HG02885 (cell line): ENCODE data around the gene ARFGAP3.

ENCODE experiments used
- ATAC-seq: cut with Tn5 transposase; IDR thresholded peaks from one replicate; pipeline ENCODE4 v1.9.1; 2021; ENCODE audit warnings: mild to moderate bottlenecking; ENCODE audit not compliant: unreplicated experiment, poor library complexity

The ARFGAP3 gene

GRCh38 chr22:42865536-42865935 lies 8.5 kb upstream of the ARFGAP3 start:
- ATAC-seq: no peak

DNA sequence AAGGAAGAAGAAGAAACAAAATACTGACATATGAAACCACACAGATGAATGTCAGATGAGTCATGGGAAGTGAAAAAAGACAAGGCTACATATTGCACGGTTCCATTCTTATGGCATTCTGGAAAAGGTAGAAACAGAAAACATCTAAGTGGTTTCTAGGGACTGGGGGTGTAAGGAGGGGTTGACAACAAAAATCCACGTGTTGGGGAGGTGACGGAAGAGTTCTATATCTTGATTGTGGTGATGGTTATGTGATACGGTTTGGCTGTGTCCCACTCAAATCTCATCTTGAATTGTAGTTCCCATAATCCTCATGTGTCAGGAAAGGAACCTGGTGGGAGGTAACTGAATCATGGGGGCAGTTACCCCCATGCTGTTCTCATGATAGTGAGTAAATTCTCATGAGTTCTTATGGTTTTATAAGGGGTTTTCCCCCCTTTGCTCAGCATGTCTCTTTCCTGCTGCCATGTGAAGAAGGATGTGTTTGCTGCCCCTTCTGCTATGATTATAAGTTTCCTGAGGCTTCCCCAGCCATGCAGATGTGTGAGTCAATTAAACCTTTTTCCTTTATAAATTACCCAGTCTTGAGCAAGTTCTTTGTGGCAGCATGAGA lies 6.4 kb upstream of the ARFGAP3 start:
- ATAC-seq: no peak

DNA sequence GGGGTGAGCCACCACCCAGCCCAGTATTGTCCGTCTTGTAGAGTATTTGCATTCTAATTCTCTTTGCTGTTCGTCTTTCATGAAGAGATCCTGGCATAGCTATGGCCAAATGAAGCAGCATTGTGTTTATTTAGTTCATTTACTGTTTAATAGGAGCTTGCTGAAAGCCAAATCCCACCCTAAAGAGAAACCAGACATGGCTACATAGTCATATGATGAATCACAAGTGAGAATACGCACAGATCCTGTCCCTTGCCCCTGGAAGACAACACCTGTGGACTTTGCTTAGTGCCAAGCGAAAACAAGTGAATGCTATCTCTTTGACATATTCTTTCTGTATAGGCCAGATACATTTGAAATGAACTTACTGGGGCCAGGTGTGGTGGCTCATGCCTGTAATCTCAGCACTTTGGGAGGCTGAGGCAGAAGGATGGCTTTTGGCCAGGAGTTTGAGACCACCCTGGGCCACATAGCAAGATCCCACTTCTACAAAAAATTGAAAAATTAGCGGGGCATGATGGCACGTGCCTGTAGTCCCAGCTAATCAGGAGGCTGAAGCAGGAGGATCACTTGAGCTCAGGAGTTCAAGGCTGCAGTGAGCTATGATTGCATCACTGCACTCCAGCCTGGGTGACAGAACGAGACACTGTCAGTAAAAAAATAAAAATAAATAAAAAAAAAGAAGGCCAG lies 5.1 kb upstream of the ARFGAP3 start:
- ATAC-seq: no peak

GRCh38 chr22:42860968-42861367 lies 3.9 kb upstream of the ARFGAP3 start:
- no peak for ATAC-seq

- ATAC-seq: no peak
These were observed 890 bp upstream of the ARFGAP3 start for GRCh38 chr22:42857845-42858481.

DNA sequence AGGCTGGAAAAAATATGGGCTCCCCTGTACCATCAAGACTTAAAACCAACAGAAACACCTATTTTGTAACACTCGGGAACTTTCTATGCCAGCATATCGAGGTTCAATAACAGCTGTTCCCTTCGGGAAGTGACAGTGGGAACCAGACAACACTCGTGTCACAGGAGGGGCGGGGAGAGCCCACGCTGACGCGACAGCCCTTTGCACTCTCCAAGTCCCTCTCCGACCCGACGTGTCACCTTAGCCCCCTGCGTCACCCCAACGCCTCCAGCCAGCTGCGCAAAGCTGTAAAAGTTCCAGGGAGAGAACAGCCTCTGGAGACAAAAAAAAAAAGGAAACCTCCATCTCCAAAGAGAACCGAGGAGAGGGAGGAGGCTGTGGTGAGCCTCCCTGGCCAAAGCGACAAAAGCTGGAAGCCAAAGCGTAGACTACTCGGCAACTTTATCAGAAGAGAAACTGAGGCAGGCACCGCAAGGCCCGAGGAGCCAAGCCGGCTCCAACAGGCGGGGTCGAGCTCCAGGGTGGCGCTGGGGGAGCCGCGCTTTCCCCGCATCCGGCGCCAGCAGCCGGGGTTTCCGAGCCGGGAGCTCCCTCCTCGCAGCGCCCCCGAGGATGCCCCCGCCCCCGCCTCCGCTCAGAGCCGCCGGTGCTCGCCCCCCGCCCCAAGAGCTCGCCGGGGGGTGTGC lies 751 bp downstream of the ARFGAP3 start:
- peak; percentile 26 for ATAC-seq

GRCh38 chr22:42855721-42856120 lies 1.4 kb downstream of the ARFGAP3 start:
- no peak for ATAC-seq

DNA sequence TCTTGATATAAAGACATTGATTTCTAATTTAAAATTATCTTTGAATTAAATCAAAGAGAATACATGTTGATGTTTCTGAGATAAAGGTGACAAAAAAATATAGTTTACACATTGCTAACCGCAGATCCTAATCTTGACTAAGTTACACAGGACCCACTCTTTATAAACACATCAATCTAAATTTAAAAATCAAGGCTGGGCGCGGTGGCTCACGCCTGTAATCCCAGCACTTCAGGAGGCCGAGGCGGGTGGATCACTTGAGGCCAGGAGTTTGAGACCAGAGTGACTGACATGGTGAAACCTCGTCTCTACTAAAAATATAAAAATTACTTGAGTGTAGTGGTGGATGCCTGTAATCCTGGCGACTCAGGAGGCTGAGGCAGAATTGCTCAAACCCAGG lies 1.9 kb downstream of the ARFGAP3 start:
- ATAC-seq: no peak

- ATAC-seq: no peak
These were observed 8.0 kb downstream of the ARFGAP3 start for GRCh38 chr22:42848941-42849550.

GRCh38 chr22:42847110-42847509 lies 10.0 kb downstream of the ARFGAP3 start:
- ATAC-seq: no peak

DNA sequence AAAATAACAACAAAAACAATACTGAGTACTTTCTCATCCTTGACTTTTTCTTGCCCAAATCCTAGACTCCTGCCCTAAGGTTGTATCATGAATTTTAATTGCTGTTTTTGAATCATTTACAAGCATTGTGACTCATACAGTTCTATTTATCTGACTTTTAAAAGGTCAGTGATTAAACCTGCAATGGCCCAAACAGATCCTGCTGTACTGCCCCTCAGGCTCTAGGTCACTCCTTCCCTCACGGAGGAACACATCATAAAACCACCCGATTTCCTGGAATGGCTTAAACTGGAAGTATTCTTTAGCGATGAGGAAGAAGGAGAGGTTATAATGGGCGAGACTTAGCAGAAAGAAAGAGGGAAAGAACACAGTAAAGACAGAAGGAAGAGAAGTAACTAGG lies 12.3 kb downstream of the ARFGAP3 start:
- no peak for ATAC-seq

- ATAC-seq: no peak
These were observed 14.3 kb downstream of the ARFGAP3 start for GRCh38 chr22:42842658-42843370.

DNA sequence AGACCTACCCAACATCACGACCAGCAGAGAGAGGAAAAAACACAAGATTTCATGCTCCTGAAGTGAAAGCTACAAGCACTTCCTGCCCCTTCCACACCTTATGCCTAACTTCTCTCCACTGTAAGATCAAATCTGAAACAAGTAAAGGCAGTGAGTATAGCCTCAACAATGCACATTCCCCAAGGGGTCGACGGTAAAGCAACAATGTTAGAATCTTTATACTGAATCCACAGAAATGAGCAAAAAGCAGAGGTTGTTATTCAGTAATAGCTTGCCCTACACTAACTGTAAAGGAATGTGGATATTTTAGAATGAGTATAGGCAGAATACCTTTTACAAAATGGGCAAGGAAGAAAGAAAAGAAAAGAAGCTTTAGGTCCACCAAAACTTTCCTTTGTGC lies 15.6 kb downstream of the ARFGAP3 start:
- no peak for ATAC-seq

DNA sequence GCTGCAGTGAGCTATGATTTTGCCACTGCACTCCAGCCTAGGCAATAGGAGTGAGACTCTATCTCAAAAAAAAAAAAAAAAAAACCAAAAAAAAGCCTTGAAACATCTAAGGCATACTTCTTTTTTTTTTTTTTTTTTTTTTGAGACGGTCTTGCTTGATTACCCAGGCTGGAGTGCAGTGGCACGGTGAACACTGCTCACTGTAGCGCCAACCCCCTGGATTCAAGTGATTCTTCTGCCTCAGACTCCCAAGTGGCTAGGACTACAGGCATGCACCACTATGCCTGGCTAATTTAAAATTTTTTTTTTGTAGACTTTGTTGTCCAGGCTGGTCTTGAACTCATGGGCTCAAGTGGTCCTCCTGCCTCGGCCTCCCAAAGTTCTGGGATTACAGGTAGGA lies 19.5 kb downstream of the ARFGAP3 start:
- ATAC-seq: no peak

DNA sequence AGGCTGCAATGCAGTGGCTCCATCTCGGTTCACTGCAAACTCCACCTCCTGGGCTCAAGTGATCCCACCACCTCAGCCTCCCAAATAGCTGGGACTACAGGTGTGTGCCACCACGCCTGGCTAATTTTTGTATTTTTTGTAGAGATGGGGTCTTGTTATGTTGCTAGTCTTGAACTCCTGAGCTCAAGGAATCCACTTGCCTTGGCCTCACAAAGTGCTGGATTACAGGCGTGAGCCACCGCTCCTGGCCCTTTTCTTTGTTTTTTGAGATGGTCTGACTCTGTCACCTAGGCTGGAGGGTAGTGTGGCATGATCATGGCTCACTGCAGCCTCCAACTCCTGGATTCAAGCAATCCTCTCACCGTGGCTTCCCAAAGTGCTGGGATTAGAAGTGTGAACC lies 21.0 kb downstream of the ARFGAP3 start:
- no peak for ATAC-seq

GRCh38 chr22:42834177-42834949 lies 22.7 kb downstream of the ARFGAP3 start:
- ATAC-seq: no peak

DNA sequence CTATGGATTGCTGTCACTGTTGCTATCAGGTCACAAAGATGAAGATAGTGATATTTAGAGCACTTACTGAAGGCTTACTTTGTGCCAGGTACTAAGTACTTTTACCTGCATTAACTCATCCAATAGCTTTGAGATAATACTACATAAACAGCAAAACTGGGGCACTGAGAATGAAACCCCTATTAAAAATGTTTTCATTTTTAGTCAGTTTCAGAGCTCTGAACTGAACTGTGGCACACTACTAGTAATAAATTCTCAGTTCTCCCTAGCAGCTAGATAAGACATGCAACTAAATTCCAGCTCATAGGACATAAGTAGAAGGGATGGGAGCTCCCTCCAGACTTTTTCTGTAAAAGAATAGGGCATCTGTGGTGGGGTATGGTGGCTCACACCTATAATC lies 24.0 kb downstream of the ARFGAP3 start:
- no peak for ATAC-seq

GRCh38 chr22:42831712-42832111 lies 25.4 kb downstream of the ARFGAP3 start:
- ATAC-seq: no peak

GRCh38 chr22:42830161-42830560 lies 26.9 kb downstream of the ARFGAP3 start:
- ATAC-seq: no peak
